Keratinocyte (primary cell): ENCODE data around the gene PFKP.

Source experiments
- EZH2 ChIP-seq: IDR thresholded peaks from one replicate; pipeline ENCODE4 v1.6.1; 2012; ENCODE audit warnings: inconsistent platforms, mild to moderate bottlenecking, low read length, moderate library complexity
- TF ChIP-seq, protein P1 (sequence below), 3 experiments: IDR thresholded peaks in 1 of 3; conservative IDR thresholded peaks in 1 of 3; optimal IDR thresholded peaks in 1 of 3; 2 replicates in 2 of 3; 3 replicates in 1 of 3; pipeline versions ENCODE3 to v1.5.1; 2011; ENCODE audit warnings: low read length in 3 of 3, mild to moderate bottlenecking in 3 of 3, moderate library complexity in 2 of 3, control low read depth in 1 of 3, inconsistent platforms in 1 of 3; ENCODE audit not compliant: insufficient read depth in 2 of 3; ENCODE audit errors: extremely low read depth in 1 of 3

DNA sequence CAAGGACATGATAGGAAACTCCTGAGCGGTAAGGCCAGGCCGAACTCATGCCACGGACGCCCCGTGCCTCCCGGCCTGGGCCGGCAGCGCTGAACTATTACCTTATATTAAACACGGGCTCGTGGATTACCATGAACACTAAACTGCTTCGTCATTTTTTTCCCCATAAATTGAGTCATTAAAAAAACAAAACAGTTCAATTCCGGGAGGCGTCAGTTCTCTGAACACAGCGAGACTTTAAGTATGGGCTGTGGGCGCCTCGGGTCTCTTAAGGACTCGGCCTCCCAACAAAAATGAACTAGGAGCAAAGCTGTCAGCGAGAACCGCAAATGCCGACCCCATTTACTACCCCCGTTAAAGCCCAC, 104.7 kb downstream of the PFKP start:
- TF ChIP-seq, protein P1, sequence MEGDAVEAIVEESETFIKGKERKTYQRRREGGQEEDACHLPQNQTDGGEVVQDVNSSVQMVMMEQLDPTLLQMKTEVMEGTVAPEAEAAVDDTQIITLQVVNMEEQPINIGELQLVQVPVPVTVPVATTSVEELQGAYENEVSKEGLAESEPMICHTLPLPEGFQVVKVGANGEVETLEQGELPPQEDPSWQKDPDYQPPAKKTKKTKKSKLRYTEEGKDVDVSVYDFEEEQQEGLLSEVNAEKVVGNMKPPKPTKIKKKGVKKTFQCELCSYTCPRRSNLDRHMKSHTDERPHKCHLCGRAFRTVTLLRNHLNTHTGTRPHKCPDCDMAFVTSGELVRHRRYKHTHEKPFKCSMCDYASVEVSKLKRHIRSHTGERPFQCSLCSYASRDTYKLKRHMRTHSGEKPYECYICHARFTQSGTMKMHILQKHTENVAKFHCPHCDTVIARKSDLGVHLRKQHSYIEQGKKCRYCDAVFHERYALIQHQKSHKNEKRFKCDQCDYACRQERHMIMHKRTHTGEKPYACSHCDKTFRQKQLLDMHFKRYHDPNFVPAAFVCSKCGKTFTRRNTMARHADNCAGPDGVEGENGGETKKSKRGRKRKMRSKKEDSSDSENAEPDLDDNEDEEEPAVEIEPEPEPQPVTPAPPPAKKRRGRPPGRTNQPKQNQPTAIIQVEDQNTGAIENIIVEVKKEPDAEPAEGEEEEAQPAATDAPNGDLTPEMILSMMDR (optimal IDR thresholded peaks at IDR 0.05 in 1 of 3, IDR thresholded peaks at IDR 0.05 in 1 of 3, conservative IDR thresholded peaks at IDR 0.05 in 1 of 3; ENCODE audit: extremely low read depth in 1 of 3, insufficient read depth in 2 of 3, low read length in 3 of 3) = no peak
- TF ChIP-seq EZH2 = no peak
